Stimulated activated CD4-positive, alpha-beta T cell treated with anti-CD3 and anti-CD28 coated beads, TNF-alpha, amount 100 ng/mL, for 24 hours (primary cell): Measurements from ENCODE around the gene LRRC10.

Source experiments
- DNase-seq, 3 experiments: peaks; one replicate each; pipeline ENCODE4 v3.0.0-alpha.2; 2020; ENCODE audit warnings: low read depth in 3 of 3

Gene LRRC10

DNA sequence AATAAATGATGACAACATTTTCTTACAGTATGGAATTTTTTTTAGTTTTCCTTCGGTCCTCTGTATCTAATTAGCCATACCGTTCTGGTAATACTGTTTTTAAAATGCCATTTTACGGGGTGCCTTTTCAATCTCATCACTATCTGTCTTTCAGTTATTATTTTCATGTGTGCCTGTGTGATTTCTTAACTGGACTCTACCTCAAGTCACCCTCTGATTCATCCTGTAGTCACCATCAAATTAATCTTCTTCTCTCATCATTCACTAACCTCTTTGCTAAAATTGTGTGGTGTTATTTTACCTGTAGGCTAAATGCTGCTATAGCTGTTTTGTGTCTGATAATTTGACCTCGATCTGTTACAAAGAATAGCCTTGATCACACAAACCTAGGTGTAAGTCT lies 41.5 kb downstream of the LRRC10 start:
- no peak for DNase-seq

- no peak for DNase-seq
Observed at GRCh38 chr12:69566603-69567002, 44.1 kb downstream of the LRRC10 start.

DNA sequence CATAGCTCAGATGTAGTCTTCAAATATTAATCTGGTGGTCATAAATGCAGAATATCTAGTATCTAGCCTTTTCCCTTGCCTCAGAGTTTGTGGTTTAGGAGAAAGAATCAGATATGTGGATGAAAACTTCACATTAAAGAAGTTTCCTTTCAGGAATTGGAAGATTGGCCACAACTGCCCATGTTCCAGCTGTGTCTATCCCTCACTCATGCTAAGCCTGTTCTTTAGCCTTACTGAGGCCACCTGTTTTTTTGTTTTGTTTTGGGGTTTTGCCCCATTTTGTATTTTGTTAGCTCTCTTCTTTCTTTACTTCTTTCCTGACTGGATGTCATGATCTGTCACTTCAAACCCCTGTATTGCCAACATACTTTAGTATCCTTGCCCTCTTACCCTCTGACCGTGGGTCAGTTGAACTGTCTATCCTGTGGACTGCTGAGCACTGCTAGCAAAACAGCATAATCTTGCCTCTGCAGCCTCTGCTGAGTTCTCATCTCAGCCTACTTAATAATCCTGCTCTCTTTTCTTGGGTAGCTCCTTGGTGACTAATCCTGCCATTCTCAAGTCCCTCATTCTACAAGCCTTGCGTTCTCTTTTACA lies 47.4 kb downstream of the LRRC10 start:
- no peak for DNase-seq
